Neuronal stem cell (in vitro differentiated cells): ENCODE results near the gene AMFR.

Source experiments
- DNase-seq: peaks from one replicate; pipeline ENCODE4 v3.0.0-alpha.2; 2013; ENCODE audit warnings: low spot score
- H2AFZ ChIP-seq: one replicate; pipeline ENCODE4 v1.6.1; 2013; ENCODE audit warnings: mild to moderate bottlenecking, low read length, inconsistent platforms
- H2AK5ac ChIP-seq: 2 replicates; pipeline ENCODE4 v1.6.1; 2013; ENCODE audit warnings: low read depth, mild to moderate bottlenecking, inconsistent platforms, low read length, moderate library complexity, mixed read lengths
- H2BK120ac ChIP-seq: 2 replicates; pipeline ENCODE4 v1.6.1; 2013; ENCODE audit warnings: low read depth, mild to moderate bottlenecking, inconsistent platforms, low read length, moderate library complexity, mixed read lengths
- H2BK12ac ChIP-seq: one replicate; pipeline ENCODE4 v1.6.1; 2013; ENCODE audit warnings: low read length, inconsistent platforms
- H2BK15ac ChIP-seq: 2 replicates; pipeline ENCODE4 v1.6.1; 2013; ENCODE audit warnings: mild to moderate bottlenecking, low read length, inconsistent platforms, mixed read lengths
- H2BK5ac ChIP-seq: one replicate; pipeline ENCODE4 v1.6.1; 2013; ENCODE audit warnings: inconsistent platforms, mild to moderate bottlenecking, low read length, moderate library complexity
- H3K14ac ChIP-seq: one replicate; pipeline ENCODE4 v1.6.1; 2013; ENCODE audit warnings: low read length, inconsistent platforms
- H3K18ac ChIP-seq: 2 replicates; pipeline ENCODE4 v1.6.1; 2013; ENCODE audit warnings: low read length, inconsistent platforms
- H3K23ac ChIP-seq: 2 replicates; pipeline ENCODE4 v1.6.1; 2013; ENCODE audit warnings: low read depth, mild to moderate bottlenecking, mixed read lengths, low read length, inconsistent platforms; ENCODE audit not compliant: poor library complexity
- H3K27ac ChIP-seq: replicated peaks from 3 replicates; pipeline ENCODE4 v1.5.1; 2013; ENCODE audit warnings: low read length, inconsistent platforms
- H3K27me3 ChIP-seq, 3 experiments: 2 replicates each; pipeline ENCODE4 v1.6.1; 2013; ENCODE audit warnings: low read length in 3 of 3, mild to moderate bottlenecking in 2 of 3, inconsistent platforms in 1 of 3, low read depth in 1 of 3, mixed read lengths in 1 of 3, moderate library complexity in 1 of 3; ENCODE audit not compliant: control insufficient read depth in 3 of 3, insufficient read depth in 3 of 3
- H3K36me3 ChIP-seq, 2 donors: replicated peaks in 1 of 2; 2 replicates each; pipeline ENCODE4 v1.6.1; 2013; ENCODE audit warnings: low read length in 2 of 2; ENCODE audit not compliant: control insufficient read depth in 2 of 2, insufficient read depth in 2 of 2
- H3K4ac ChIP-seq: 2 replicates; pipeline ENCODE4 v1.6.1; 2013; ENCODE audit warnings: inconsistent platforms, mild to moderate bottlenecking, low read length, moderate library complexity
- H3K4me1 ChIP-seq, 2 donors: 1 replicate in 1 of 2; 2 replicates in 1 of 2; pipeline ENCODE4 v1.6.1; 2013; ENCODE audit warnings: low read length in 2 of 2, low read depth in 1 of 2; ENCODE audit not compliant: control insufficient read depth in 2 of 2, insufficient read depth in 1 of 2
- H3K4me2 ChIP-seq: one replicate; pipeline ENCODE4 v1.6.1; 2013; ENCODE audit warnings: mild to moderate bottlenecking, low read length, inconsistent platforms; ENCODE audit not compliant: insufficient read depth, poor library complexity, severe bottlenecking
- H3K4me3 ChIP-seq, 2 donors: 2 replicates each; pipeline ENCODE4 v1.5.1; 2013; ENCODE audit warnings: low read length in 2 of 2, mild to moderate bottlenecking in 2 of 2, inconsistent platforms in 1 of 2, moderate library complexity in 1 of 2
- H3K79me1 ChIP-seq: one replicate; pipeline ENCODE4 v1.6.1; 2013; ENCODE audit warnings: low read depth, mild to moderate bottlenecking, inconsistent platforms, low read length, moderate library complexity
- H3K9ac ChIP-seq: one replicate; pipeline ENCODE4 v1.6.1; 2013; ENCODE audit warnings: mild to moderate bottlenecking, low read depth, low read length, inconsistent platforms; ENCODE audit not compliant: poor library complexity
- H3K9me3 ChIP-seq, 2 donors: replicated peaks in 1 of 2; 2 replicates each; pipeline versions ENCODE3 to v1.6.1; 2013; ENCODE audit warnings: low read length in 2 of 2, mild to moderate bottlenecking in 2 of 2, inconsistent platforms in 1 of 2, low read depth in 1 of 2, mixed read lengths in 1 of 2, moderate library complexity in 1 of 2; ENCODE audit not compliant: control insufficient read depth in 2 of 2, insufficient read depth in 1 of 2
- H4K8ac ChIP-seq: one replicate; pipeline ENCODE4 v1.6.1; 2013; ENCODE audit warnings: low read depth, mild to moderate bottlenecking, inconsistent platforms, low read length, moderate library complexity
- H4K91ac ChIP-seq: one replicate; pipeline ENCODE4 v1.6.1; 2013; ENCODE audit warnings: low read length, low read depth, mild to moderate bottlenecking, inconsistent platforms; ENCODE audit not compliant: poor library complexity
- WGBS, 2 donors: extraction: QIAGEN DNeasy Blood & Tissue Kit; methylation state at CpG; one replicate each; pipeline ENCODE4 v1.1.7; 2013; ENCODE audit warnings: missing lambda C conversion rate in 2 of 2, mixed read lengths in 1 of 2; ENCODE audit not compliant: insufficient read length in 2 of 2, insufficient replicate concordance in 1 of 2; ENCODE audit errors: extremely low coverage in 2 of 2; 5-methylcytosine and 5-hydroxymethylcytosine counted together

AMFR gene

GRCh38 chr16:56438038-56438437, 12.7 kb upstream of the AMFR start:
- no CpG with 5 or more reads among the region's 1 CpG for WGBS, 2 donors
- DNase-seq: no peak

DNA sequence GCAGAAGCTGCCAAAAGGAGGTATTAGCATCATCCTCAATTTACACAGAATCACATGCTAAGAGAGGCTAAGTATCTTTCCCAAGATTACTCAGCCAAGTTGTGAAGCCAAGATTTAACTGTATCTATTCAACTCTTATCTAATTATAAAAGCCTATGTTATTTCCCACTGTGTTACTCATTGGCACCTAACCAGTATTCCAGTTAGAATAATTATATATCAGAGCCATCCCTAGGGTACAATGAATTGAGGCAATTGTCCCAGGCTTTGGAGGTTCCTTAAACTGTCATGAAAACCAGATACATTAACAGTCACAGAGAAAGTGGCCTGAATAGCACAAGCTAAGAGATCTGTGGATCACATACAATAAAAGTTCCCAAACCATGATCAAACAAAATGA, 10.9 kb upstream of the AMFR start:
- no peak overlapping the region for H2BK12ac ChIP-seq
- no peak overlapping the region for H4K91ac ChIP-seq
- H3K9ac ChIP-seq: no peak overlapping the region
- no peak overlapping the region for H2AFZ ChIP-seq
- no peak overlapping the region for H3K4me3 ChIP-seq
- H3K27me3 ChIP-seq: no peaks in the 10 kb centered on the region
- no peak overlapping the region for H2BK15ac ChIP-seq
- no peaks in the 10 kb centered on the region for H3K9me3 ChIP-seq
- H2BK120ac ChIP-seq: no peak overlapping the region
- no peak overlapping the region for H3K4me2 ChIP-seq
- H3K4ac ChIP-seq: no peak overlapping the region
- no peak overlapping the region for H3K27ac ChIP-seq
- H3K18ac ChIP-seq: no peak overlapping the region
- H2AK5ac ChIP-seq: no peak overlapping the region
- H3K36me3 ChIP-seq: peaks cover 6 to 93% of the 10 kb centered on the region in 2 donors
- H3K4me1 ChIP-seq: no peaks in the 10 kb centered on the region
- H3K14ac ChIP-seq: no peak overlapping the region
- H3K23ac ChIP-seq: no peak overlapping the region
- no peak for DNase-seq
- H4K8ac ChIP-seq: no peak overlapping the region
- no peaks in the 10 kb centered on the region for H3K79me1 ChIP-seq
- no peak overlapping the region for H2BK5ac ChIP-seq

More at GRCh38 chr16:56438038-56438437, 12.7 kb upstream of the AMFR start:
- H3K79me1 ChIP-seq: peaks cover 4% of the 10 kb centered on the region
- no peak overlapping the region for H3K14ac ChIP-seq
- no peak overlapping the region for H2BK15ac ChIP-seq
- no peak overlapping the region for H2BK120ac ChIP-seq
- no peak overlapping the region for H3K4me2 ChIP-seq
- H2AFZ ChIP-seq: no peak overlapping the region
- no peak overlapping the region for H3K4me3 ChIP-seq
- H3K4me1 ChIP-seq: no peaks in the 10 kb centered on the region
- no peak overlapping the region for H2BK12ac ChIP-seq
- peaks cover 12 to 93% of the 10 kb centered on the region in 2 donors for H3K36me3 ChIP-seq
- no peak overlapping the region for H4K8ac ChIP-seq
- no peak overlapping the region for H4K91ac ChIP-seq
- no peak overlapping the region for H2AK5ac ChIP-seq
- no peak overlapping the region for H3K4ac ChIP-seq
- no peak overlapping the region for H3K9ac ChIP-seq
- no peak overlapping the region for H3K23ac ChIP-seq
- no peaks in the 10 kb centered on the region for H3K27me3 ChIP-seq
- no peak overlapping the region for H3K27ac ChIP-seq
- no peak overlapping the region for H2BK5ac ChIP-seq
- H3K18ac ChIP-seq: no peak overlapping the region
- H3K9me3 ChIP-seq: no peaks in the 10 kb centered on the region

- no peak overlapping the region for H2BK15ac ChIP-seq
- no peak overlapping the region for H3K27ac ChIP-seq
- H2BK5ac ChIP-seq: no peak overlapping the region
- H3K4me1 ChIP-seq: peaks cover 2 to 5% of the 10 kb centered on the region in 2 donors
- H4K8ac ChIP-seq: no peak overlapping the region
- no peak overlapping the region for H3K4me3 ChIP-seq
- H3K4me2 ChIP-seq: no peak overlapping the region
- no peak overlapping the region for H2AK5ac ChIP-seq
- H3K27me3 ChIP-seq: peaks cover 0 to 2% (median 0%) of the 10 kb centered on the region in 3 experiments
- H3K4ac ChIP-seq: no peak overlapping the region
- no peaks in the 10 kb centered on the region for H3K9me3 ChIP-seq
- no peak overlapping the region for H3K9ac ChIP-seq
- no CpG with 5 or more reads among the region's 1 CpG for WGBS, 2 donors
- H3K23ac ChIP-seq: no peak overlapping the region
- H2BK120ac ChIP-seq: no peak overlapping the region
- no peak overlapping the region for H3K18ac ChIP-seq
- no peak overlapping the region for H2AFZ ChIP-seq
- H3K79me1 ChIP-seq: no peaks in the 10 kb centered on the region
- no peak for DNase-seq
- H4K91ac ChIP-seq: no peak overlapping the region
- H3K14ac ChIP-seq: no peak overlapping the region
- no peak overlapping the region for H2BK12ac ChIP-seq
- peaks cover 8 to 50% of the 10 kb centered on the region in 2 donors for H3K36me3 ChIP-seq
Observed at GRCh38 chr16:56428091-56428490, 2.7 kb upstream of the AMFR start.

GRCh38 chr16:56426585-56426984, 1.2 kb upstream of the AMFR start:
- Histone ChIP-seq H3K79me1 (no peaks in the 10 kb centered on the region), H3K4me1 (peaks cover 2 to 6% of the 10 kb centered on the region in 2 donors), H3K4ac (no peak overlapping the region), H3K18ac (no peak overlapping the region), H3K27ac (no peak overlapping the region), H2BK12ac (no peak overlapping the region), H2BK15ac (no peak overlapping the region), H3K27me3 (peaks cover 0 to 2% (median 0%) of the 10 kb centered on the region in 3 experiments), H4K91ac (no peak overlapping the region), H2BK5ac (no peak overlapping the region), H2BK120ac (no peak overlapping the region), H2AFZ (no peak overlapping the region), H4K8ac (no peak overlapping the region), H3K23ac (no peak overlapping the region), H2AK5ac (no peak overlapping the region), H3K9ac (no peak overlapping the region), H3K9me3 (no peaks in the 10 kb centered on the region), H3K14ac (no peak overlapping the region), H3K4me2 (no peak overlapping the region), H3K4me3 (no peak overlapping the region), H3K36me3 (peaks cover 8 to 35% of the 10 kb centered on the region in 2 donors)
- DNase-seq: no peak
- WGBS, 2 donors: no CpG with 5 or more reads among the region's 4 CpGs
